Mesenchymal stem cell (in vitro differentiated cells and primary cell): ENCODE data around the gene NT5C.
"Not testable (repeated sequence)": the region's sequence is repeated elsewhere in the genome, so short reads cannot be mapped to it uniquely, and the experiment has no call there.

Experiments used
- DNase-seq: peaks from one replicate; pipeline ENCODE4 v3.0.0-alpha.2; 2013
- H2AFZ ChIP-seq: one replicate; pipeline ENCODE4 v1.6.1; 2013; ENCODE audit warnings: low read depth, mild to moderate bottlenecking, control low read depth, inconsistent platforms, low read length, moderate library complexity
- H2AK5ac ChIP-seq: 2 replicates; pipeline ENCODE4 v1.6.1; 2013; ENCODE audit warnings: low read length, moderate library complexity, mild to moderate bottlenecking, inconsistent platforms; ENCODE audit not compliant: severe bottlenecking
- H2BK120ac ChIP-seq: one replicate; pipeline ENCODE4 v1.6.1; 2013; ENCODE audit warnings: low read depth, mild to moderate bottlenecking, inconsistent platforms, low read length, moderate library complexity
- H2BK12ac ChIP-seq, 2 experiments: one replicate each; pipeline ENCODE4 v1.6.1; 2013; ENCODE audit warnings: inconsistent platforms in 2 of 2, low read length in 2 of 2, mild to moderate bottlenecking in 2 of 2, moderate library complexity in 2 of 2, control low read depth in 1 of 2
- H2BK15ac ChIP-seq: one replicate; pipeline ENCODE4 v1.6.1; 2013; ENCODE audit warnings: mild to moderate bottlenecking, low read depth, inconsistent platforms; ENCODE audit not compliant: poor library complexity, severe bottlenecking
- H2BK5ac ChIP-seq: 2 replicates; pipeline ENCODE4 v1.6.1; 2013; ENCODE audit warnings: low read depth, mild to moderate bottlenecking, low read length, control low read depth, inconsistent platforms; ENCODE audit not compliant: poor library complexity, severe bottlenecking
- H3K14ac ChIP-seq, 2 experiments: one replicate each; pipeline ENCODE4 v1.6.1; 2013; ENCODE audit warnings: inconsistent platforms in 2 of 2, low read length in 2 of 2, control low read depth in 1 of 2, mild to moderate bottlenecking in 1 of 2, moderate library complexity in 1 of 2
- H3K18ac ChIP-seq, 2 experiments: one replicate each; pipeline ENCODE4 v1.6.1; 2013; ENCODE audit warnings: inconsistent platforms in 2 of 2, low read length in 2 of 2, control low read depth in 1 of 2, low read depth in 1 of 2, mild to moderate bottlenecking in 1 of 2
- H3K23ac ChIP-seq, 2 experiments: one replicate each; pipeline ENCODE4 v1.6.1; 2013; ENCODE audit warnings: inconsistent platforms in 2 of 2, low read length in 2 of 2, mild to moderate bottlenecking in 2 of 2, moderate library complexity in 2 of 2, control low read depth in 1 of 2
- H3K27ac ChIP-seq: 2 replicates; pipeline ENCODE4 v1.5.1; 2013; ENCODE audit warnings: mild to moderate bottlenecking, moderate library complexity, low read length, control low read depth, inconsistent platforms; ENCODE audit not compliant: poor library complexity, severe bottlenecking
- H3K27me3 ChIP-seq, 2 experiments: 2 replicates each; pipeline versions ENCODE4 v1.6.1 to v1.7.0; 2013; ENCODE audit warnings: low read length in 2 of 2, mild to moderate bottlenecking in 2 of 2, moderate library complexity in 2 of 2, control low read depth in 1 of 2, inconsistent platforms in 1 of 2; ENCODE audit not compliant: control insufficient read depth in 1 of 2, insufficient read depth in 1 of 2
- H3K36me3 ChIP-seq, 2 experiments: 2 replicates each; pipeline versions ENCODE4 v1.6.1 to v1.7.0; 2013; ENCODE audit warnings: low read length in 2 of 2, control low read depth in 1 of 2, inconsistent platforms in 1 of 2, low read depth in 1 of 2, mild to moderate bottlenecking in 1 of 2; ENCODE audit not compliant: insufficient read depth in 2 of 2, control insufficient read depth in 1 of 2
- H3K4ac ChIP-seq, 2 experiments: one replicate each; pipeline ENCODE4 v1.6.1; 2013; ENCODE audit warnings: inconsistent platforms in 2 of 2, low read length in 2 of 2, mild to moderate bottlenecking in 2 of 2, moderate library complexity in 2 of 2, control low read depth in 1 of 2, low read depth in 1 of 2
- H3K4me1 ChIP-seq: 2 replicates; pipeline ENCODE4 v1.6.1; 2013; ENCODE audit warnings: low read depth, low read length, control low read depth; ENCODE audit not compliant: control insufficient read depth, insufficient read depth
- H3K4me2 ChIP-seq: 2 replicates; pipeline ENCODE4 v1.6.1; 2013; ENCODE audit warnings: low read length, mild to moderate bottlenecking, inconsistent platforms; ENCODE audit not compliant: poor library complexity, severe bottlenecking
- H3K4me3 ChIP-seq, 2 experiments: 2 replicates each; pipeline versions ENCODE4 v1.5.1 to v1.7.0; 2013; ENCODE audit warnings: low read length in 2 of 2, mild to moderate bottlenecking in 2 of 2, control low read depth in 1 of 2, low read depth in 1 of 2; ENCODE audit not compliant: insufficient read depth in 1 of 2
- H3K79me1 ChIP-seq: replicated peaks from 2 replicates; pipeline ENCODE4 v1.6.1; 2013; ENCODE audit warnings: mild to moderate bottlenecking, control low read depth, low read length, inconsistent platforms; ENCODE audit not compliant: poor library complexity, severe bottlenecking
- H3K9ac ChIP-seq: 2 replicates; pipeline ENCODE4 v1.7.0; 2013; ENCODE audit warnings: mild to moderate bottlenecking, low read length, moderate library complexity
- H3K9me3 ChIP-seq: 2 replicates; pipeline ENCODE4 v1.7.0; 2013; ENCODE audit warnings: mild to moderate bottlenecking, low read length; ENCODE audit not compliant: control insufficient read depth
- H4K8ac ChIP-seq: one replicate; pipeline ENCODE4 v1.6.1; 2013; ENCODE audit warnings: inconsistent platforms, mild to moderate bottlenecking, low read length, moderate library complexity
- H4K91ac ChIP-seq: one replicate; pipeline ENCODE4 v1.6.1; 2013; ENCODE audit warnings: mild to moderate bottlenecking, low read length, inconsistent platforms
- WGBS: methylation state at CpG from one replicate; pipeline ENCODE4 v1.1.7; 2013; ENCODE audit warnings: mixed read lengths; 5-methylcytosine and 5-hydroxymethylcytosine counted together

Gene NT5C

GRCh38 chr17:75137762-75138161, 6.2 kb upstream of the NT5C start:
- H3K27ac ChIP-seq, H2AK5ac ChIP-seq, H4K91ac ChIP-seq, H3K14ac ChIP-seq, H2BK120ac ChIP-seq, H3K23ac ChIP-seq, H3K4ac ChIP-seq, H2BK15ac ChIP-seq, H2AFZ ChIP-seq, H3K4me3 ChIP-seq, H2BK12ac ChIP-seq, DNase-seq, H3K9ac ChIP-seq, H3K4me1 ChIP-seq, H2BK5ac ChIP-seq, H4K8ac ChIP-seq, H3K9me3 ChIP-seq, H3K4me2 ChIP-seq, H3K27me3 ChIP-seq, H3K18ac ChIP-seq: not testable (repeated sequence)
- H3K36me3 ChIP-seq: peaks cover 40 to 53% of the 10 kb centered on the region in 2 experiments
- H3K79me1 ChIP-seq: peaks cover 11% of the 10 kb centered on the region
- WGBS: 96% methylated on average over 9 of the region's 9 CpGs

DNA sequence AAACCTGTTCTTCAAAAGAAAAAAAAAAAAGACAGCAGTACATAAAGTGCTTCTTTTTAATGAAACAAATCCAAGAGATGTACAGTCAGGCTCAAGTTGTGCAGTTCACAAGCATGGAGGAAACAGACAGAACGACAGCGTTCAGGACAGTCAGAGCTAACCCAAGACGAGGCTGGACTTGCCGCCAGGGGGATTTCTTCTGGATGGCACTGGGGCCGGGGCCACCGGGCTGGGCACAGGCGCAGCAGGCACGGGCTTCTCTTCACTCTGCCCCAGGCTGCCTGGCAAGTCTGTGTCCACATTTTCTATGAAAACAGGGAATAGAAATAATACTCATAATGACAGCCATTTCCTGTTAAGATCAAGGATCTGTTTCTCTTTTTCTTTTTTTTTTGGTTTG, 4.4 kb upstream of the NT5C start:
- H3K14ac ChIP-seq: no peak overlapping the region
- peak overlapping the region in 1 of 2 experiments; percentile 39 for H2BK12ac ChIP-seq
- H3K4me1 ChIP-seq: peaks cover 2% of the 10 kb centered on the region
- H2AFZ ChIP-seq: no peak overlapping the region
- no peak overlapping the region for H2BK120ac ChIP-seq
- no peak overlapping the region for H3K18ac ChIP-seq
- peak overlapping the region; percentile 13 for H4K8ac ChIP-seq
- no peak overlapping the region for H3K23ac ChIP-seq
- 96% methylated on average over 4 of the region's 8 CpGs for WGBS
- H3K9ac ChIP-seq: no peak overlapping the region
- H3K4me3 ChIP-seq: no peak overlapping the region
- no peak overlapping the region for H3K27ac ChIP-seq
- no peak for DNase-seq
- no peak overlapping the region for H3K4ac ChIP-seq
- no peak overlapping the region for H2AK5ac ChIP-seq
- H4K91ac ChIP-seq: no peak overlapping the region
- no peak overlapping the region for H3K4me2 ChIP-seq
- H3K79me1 ChIP-seq: peaks cover 9% of the 10 kb centered on the region
- H3K27me3 ChIP-seq: no peaks in the 10 kb centered on the region
- no peaks in the 10 kb centered on the region for H3K9me3 ChIP-seq
- peaks cover 27 to 40% of the 10 kb centered on the region in 2 experiments for H3K36me3 ChIP-seq
- H2BK15ac ChIP-seq: no peak overlapping the region
- H2BK5ac ChIP-seq: no peak overlapping the region

- no peak overlapping the region for H2BK120ac ChIP-seq
- no peak for DNase-seq
- no peak overlapping the region for H2AK5ac ChIP-seq
- no peaks in the 10 kb centered on the region for H3K27me3 ChIP-seq
- peaks cover 22 to 36% of the 10 kb centered on the region in 2 experiments for H3K36me3 ChIP-seq
- no peak overlapping the region for H3K23ac ChIP-seq
- H4K91ac ChIP-seq: no peak overlapping the region
- no peak overlapping the region for H2BK15ac ChIP-seq
- peaks cover 4% of the 10 kb centered on the region for H3K4me1 ChIP-seq
- H3K79me1 ChIP-seq: peaks cover 9% of the 10 kb centered on the region
- 98% methylated on average over 5 of the region's 5 CpGs for WGBS
- H2BK5ac ChIP-seq: no peak overlapping the region
- H3K14ac ChIP-seq: no peak overlapping the region
- no peak overlapping the region for H3K4me3 ChIP-seq
- no peak overlapping the region for H3K4me2 ChIP-seq
- H2BK12ac ChIP-seq: no peak overlapping the region
- no peak overlapping the region for H3K18ac ChIP-seq
- no peak overlapping the region for H3K27ac ChIP-seq
- H3K9ac ChIP-seq: no peak overlapping the region
- no peaks in the 10 kb centered on the region for H3K9me3 ChIP-seq
- H3K4ac ChIP-seq: no peak overlapping the region
- H2AFZ ChIP-seq: no peak overlapping the region
- H4K8ac ChIP-seq: no peak overlapping the region
Observed at GRCh38 chr17:75135452-75135851, 3.9 kb upstream of the NT5C start.

DNA sequence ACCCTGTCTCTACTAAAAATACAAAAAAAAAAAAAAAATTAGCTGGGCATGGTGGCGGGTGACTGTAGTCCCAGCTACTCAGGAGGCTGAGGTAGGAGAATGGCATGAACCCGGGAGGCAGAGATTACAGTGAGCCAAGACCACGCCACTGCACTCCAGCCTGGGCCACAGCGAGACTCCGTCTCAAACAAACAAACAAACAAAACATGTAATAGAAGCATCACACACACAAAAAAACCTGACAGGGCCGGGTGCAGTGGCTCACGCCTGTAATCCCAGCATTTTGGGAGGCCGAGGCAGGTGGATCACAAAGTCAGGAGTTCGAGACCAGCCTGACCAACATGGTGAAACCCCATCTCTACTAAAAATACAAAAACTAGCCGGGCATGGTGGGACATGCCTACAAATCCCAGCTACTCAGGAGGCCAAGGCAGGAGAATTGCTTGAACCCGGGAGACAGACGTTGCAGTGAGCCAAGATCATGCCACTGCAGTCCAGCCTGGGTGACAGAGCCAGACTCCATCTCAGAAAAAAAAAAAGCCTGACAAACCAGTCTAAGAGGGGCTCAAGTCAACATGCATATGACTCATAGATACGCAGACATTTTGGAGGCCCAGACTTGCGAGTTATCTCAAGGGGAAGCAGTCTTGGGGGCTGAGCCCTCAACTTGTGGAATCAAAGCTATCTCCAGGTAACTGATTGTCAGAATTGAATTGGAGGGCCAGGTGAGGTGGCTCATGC, 2.2 kb upstream of the NT5C start:
- not testable (repeated sequence) for H3K27me3 ChIP-seq, H3K4ac ChIP-seq, H3K18ac ChIP-seq, H2BK5ac ChIP-seq, H3K27ac ChIP-seq, H2BK120ac ChIP-seq, H3K9me3 ChIP-seq, H2AK5ac ChIP-seq, H3K14ac ChIP-seq, H4K8ac ChIP-seq, H3K4me3 ChIP-seq, H4K91ac ChIP-seq, H2AFZ ChIP-seq, H3K4me2 ChIP-seq, H3K9ac ChIP-seq, H2BK12ac ChIP-seq, H3K23ac ChIP-seq, H2BK15ac ChIP-seq
- 92% methylated on average over 14 of the region's 14 CpGs for WGBS
- H3K4me1 ChIP-seq: peaks cover 12% of the 10 kb centered on the region
- DNase-seq: peak; percentile 44
- peaks cover 31 to 45% of the 10 kb centered on the region in 2 experiments for H3K36me3 ChIP-seq
- peaks cover 11% of the 10 kb centered on the region for H3K79me1 ChIP-seq
